ENCODE data around the gene TUBA3E.
"Not testable (repeated sequence)": the region's sequence is repeated elsewhere in the genome, so short reads cannot be mapped to it uniquely, and the experiment has no call there.

The TUBA3E gene

GRCh38 chr2:130195089-130195635 is 3.1 kb downstream of the TUBA3E start:
- in situ Hi-C loops (cut with MboI; ENCODE audit: low pct_unique_long_range_greater_than_20kb, low sequenced_read_pairs); DNase-seq: not testable (repeated sequence)

- DNase-seq; in situ Hi-C loops (cut with MboI; ENCODE audit: low pct_unique_long_range_greater_than_20kb, low sequenced_read_pairs): not testable (repeated sequence)
Observed at GRCh38 chr2:130193824-130194223, 4.4 kb downstream of the TUBA3E start.

DNA sequence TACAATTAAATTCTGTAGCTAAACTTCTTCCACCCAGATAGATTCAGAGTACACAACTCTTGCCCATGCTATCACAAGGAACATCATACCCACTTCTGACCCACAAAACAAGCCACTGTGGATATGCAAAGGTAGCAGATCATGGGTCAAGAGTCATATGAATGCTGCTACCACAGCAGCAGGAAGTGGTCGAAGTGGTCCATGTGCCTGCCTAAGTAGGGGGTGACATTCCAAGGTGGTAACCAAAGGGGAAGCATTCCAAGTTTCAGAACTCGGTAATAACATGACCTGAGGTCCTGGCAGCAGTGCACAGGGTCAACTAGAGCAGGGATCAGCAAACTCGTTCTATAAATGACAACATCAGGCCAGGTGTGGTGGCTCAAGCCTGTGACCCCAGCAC is 5.8 kb downstream of the TUBA3E start:
- in situ Hi-C loops (cut with MboI; ENCODE audit: low pct_unique_long_range_greater_than_20kb, low sequenced_read_pairs); DNase-seq: not testable (repeated sequence)

DNA sequence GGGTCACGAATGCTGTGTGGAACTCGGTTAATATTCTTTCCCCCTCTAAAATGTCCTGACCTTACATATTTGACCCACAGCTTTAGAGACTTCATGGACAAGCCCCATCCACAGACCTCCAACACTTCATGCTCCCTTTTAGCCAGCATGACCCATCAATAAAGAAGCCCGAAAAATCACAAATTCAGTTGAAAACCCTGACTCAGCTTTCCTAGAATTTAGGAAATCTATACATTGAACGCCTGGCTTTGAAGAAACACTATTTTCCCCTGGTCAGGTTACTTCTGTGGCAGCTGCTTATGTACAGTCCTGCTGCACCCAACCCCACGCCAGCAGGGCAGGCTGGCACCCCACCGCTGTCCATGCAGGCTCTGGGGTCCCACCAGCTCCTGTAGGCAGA is 6.9 kb downstream of the TUBA3E start:
- in situ Hi-C loops (cut with MboI; ENCODE audit: low pct_unique_long_range_greater_than_20kb, low sequenced_read_pairs); DNase-seq: not testable (repeated sequence)

GRCh38 chr2:130190237-130190636 is 8.0 kb downstream of the TUBA3E start:
- DNase-seq, result no peak
- in situ Hi-C loops (cut with MboI; ENCODE audit: low pct_unique_long_range_greater_than_20kb, low sequenced_read_pairs), result no loop called here

DNA sequence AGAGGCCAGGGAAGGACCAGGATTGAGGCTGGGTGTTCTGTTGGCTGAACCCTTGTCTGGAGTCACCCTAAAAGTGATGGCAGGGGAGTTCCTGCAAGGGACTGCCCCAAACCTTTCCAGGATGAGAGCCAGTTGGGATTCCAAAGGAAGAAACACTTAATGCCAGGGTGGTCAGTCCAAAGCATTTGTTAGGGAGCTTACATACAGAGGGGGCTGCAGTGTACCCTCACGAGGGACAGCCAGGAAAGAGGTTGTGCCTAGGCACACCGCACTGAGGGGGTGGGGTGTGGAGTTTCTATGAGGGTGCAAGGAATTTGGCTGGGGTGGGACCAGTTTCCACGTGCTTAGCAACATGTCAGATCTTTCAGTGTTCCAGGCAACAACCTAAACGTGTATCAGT is 9.3 kb downstream of the TUBA3E start:
- in situ Hi-C loops (cut with MboI; ENCODE audit: low pct_unique_long_range_greater_than_20kb, low sequenced_read_pairs), result loop anchor here (5.0 kb wide), 1 partner anchor 1298 kb away; no protein-coding TSS in a partner anchor
- not testable (repeated sequence) for DNase-seq

GRCh38 chr2:130187859-130188792 is 10.1 kb downstream of the TUBA3E start:
- in situ Hi-C loops (cut with MboI; ENCODE audit: low pct_unique_long_range_greater_than_20kb, low sequenced_read_pairs), result loop anchor here (5.0 kb wide), 1 partner anchor 1299 kb away; no protein-coding TSS in a partner anchor
- DNase-seq, result not testable (repeated sequence)

GRCh38 chr2:130187268-130187667 is 11.0 kb downstream of the TUBA3E start:
- in situ Hi-C loops (cut with MboI; ENCODE audit: low pct_unique_long_range_greater_than_20kb, low sequenced_read_pairs), result loop anchor here (5.0 kb wide), 1 partner anchor 1300 kb away; no protein-coding TSS in a partner anchor
- no peak for DNase-seq

DNA sequence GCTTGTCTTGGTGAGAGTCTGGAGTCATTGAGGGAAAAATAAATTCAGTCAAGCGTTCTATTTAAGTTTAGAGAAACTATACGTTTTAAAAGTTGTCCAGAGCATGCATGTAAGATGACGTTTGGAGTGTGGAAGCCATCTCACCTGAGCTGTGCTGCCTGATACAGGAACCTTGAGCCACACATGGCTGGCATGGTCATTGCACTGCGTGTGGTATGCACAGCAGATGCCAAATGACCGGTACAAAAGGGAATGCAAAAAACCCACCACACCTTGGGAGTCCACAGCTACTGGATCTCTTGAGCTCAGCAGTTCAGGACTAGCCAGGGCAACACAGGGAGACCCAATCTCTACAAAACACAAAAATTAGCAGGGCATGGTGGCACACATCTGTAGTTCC is 11.8 kb downstream of the TUBA3E start:
- DNase-seq, result no peak
- in situ Hi-C loops (cut with MboI; ENCODE audit: low pct_unique_long_range_greater_than_20kb, low sequenced_read_pairs), result loop anchor here (5.0 kb wide), 1 partner anchor 1301 kb away; no protein-coding TSS in a partner anchor

GRCh38 chr2:130185896-130186295 is 12.3 kb downstream of the TUBA3E start:
- in situ Hi-C loops (cut with MboI; ENCODE audit: low pct_unique_long_range_greater_than_20kb, low sequenced_read_pairs), result loop anchor here (5.0 kb wide), 1 partner anchor 1301 kb away; no protein-coding TSS in a partner anchor
- DNase-seq, result no peak

- no peak for DNase-seq
- in situ Hi-C loops (cut with MboI; ENCODE audit: low pct_unique_long_range_greater_than_20kb, low sequenced_read_pairs), result loop anchor here (5.0 kb wide), 1 partner anchor 1302 kb away; no protein-coding TSS in a partner anchor
Observed at GRCh38 chr2:130185436-130185835, 12.8 kb downstream of the TUBA3E start.

- no peak for DNase-seq
Observed at GRCh38 chr2:130183512-130184373, 14.5 kb downstream of the TUBA3E start.

DNA sequence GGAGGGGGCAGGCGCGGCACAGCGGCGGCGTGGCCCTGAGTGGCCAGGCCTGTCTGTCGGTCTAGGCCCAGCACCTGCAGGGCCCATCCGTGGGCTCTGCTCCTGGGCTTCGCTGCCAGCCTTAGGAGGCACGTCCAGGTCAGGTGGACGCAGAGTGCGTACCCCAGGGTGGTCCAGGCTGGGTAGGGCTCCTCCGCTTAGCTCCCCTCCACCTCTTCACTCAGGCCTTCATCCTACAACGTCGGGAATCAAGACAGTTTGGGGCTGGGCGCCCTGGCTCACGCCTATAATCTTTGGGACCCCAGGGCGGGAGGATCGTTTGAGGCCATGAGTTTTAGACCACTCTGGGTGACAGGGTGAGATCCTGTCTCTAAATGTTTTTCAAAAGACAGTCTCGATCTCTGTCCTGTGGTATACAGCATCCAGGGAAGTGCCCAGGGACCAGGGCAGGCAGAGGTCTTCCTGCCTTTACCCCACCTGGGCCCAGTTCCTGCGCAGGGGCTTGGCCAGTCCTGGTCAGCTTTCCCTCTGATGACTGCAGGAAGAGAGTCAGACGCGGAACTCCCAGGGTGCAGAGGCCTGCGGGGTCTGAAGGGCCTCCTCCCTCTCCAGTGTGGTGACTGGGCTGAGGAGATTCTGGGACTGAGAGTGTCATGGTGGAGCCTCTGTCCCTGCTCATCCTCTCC is 15.3 kb downstream of the TUBA3E start:
- DNase-seq, result peak; percentile 31
- in situ Hi-C loops (cut with MboI; ENCODE audit: low pct_unique_long_range_greater_than_20kb, low sequenced_read_pairs), result not testable (repeated sequence)

More at GRCh38 chr2:130183512-130184373, 14.5 kb downstream of the TUBA3E start:
- in situ Hi-C loops (cut with MboI; ENCODE audit: low pct_unique_long_range_greater_than_20kb, low sequenced_read_pairs), result no loop called here

DNA sequence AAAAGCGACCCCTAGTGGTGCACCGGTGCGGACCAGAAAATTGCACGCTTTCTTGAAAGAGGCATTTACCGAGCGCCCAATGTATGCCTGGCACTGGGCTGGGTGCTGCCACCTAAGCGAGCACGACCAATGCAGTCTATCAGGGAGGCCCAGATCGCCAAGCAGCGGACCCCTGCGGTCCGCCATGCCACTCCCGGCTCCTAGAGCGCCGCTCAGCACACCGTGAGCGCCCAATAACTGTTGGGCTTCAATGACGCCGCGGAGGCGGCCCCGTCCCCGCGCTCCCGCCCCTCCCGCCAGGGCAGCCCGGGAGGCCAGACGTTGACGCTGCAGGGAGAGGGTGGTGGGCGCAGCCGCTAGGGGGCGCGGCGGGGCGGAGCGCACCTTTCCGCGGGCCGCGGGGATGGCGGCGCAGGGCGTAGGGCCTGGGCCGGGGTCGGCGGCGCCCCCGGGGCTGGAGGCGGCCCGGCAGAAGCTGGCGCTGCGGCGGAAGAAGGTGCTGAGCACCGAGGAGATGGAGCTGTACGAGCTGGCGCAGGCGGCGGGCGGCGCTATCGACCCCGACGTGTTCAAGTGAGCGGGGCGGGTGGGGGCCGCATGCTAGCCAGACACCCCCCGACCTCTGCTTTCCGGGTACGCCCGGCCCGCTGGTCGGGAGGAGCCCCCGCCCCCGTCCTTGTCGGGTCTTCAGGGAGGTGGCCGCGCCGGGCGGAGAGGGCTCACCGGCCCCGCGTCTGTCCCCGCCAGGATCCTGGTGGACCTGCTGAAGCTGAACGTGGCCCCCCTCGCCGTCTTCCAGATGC is 16.2 kb downstream of the TUBA3E start, which contains the start of gene MZT2B:
TSS of gene MZT2B (plus strand) at position 383 of the 803 bp plus-strand sequence. CDS start at position 404, 21 bp downstream.
- DNase-seq, result peak; percentile 88
- in situ Hi-C loops (cut with MboI; ENCODE audit: low pct_unique_long_range_greater_than_20kb, low sequenced_read_pairs), result not testable (repeated sequence)

DNA sequence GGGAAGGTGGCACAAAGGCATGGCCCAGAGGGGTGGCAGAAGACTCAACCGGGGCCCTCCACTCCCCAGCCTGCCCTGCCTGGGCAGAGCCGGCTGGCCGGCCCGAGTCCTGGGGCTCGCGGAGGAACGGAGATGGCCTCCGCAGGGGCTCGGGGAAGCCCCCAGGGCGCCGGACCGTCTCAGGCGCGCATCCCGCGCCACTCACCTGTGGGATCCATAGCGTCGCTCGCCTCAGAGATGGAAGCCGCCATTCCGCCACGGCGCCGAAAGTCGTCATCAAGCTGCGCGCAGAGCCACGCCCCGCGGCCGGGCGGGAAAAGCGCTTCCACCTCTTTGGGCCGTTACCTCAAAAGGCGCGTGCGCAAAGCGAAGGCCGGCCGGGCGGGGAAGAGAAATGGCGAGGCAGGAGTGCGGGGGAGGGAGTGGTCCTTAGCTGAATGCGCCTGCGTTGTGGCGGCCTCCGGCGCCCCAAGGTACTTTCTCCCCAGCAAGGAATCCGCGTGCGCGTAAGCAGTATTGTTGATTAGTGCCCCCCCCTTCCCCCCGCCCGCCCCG is 16.8 kb downstream of the TUBA3E start, which contains the start of gene SMPD4:
TSS of gene SMPD4 (minus strand) at position 278 of the 555 bp plus-strand sequence. CDS start 5,010 bp downstream, outside the sequence.
- in situ Hi-C loops (cut with MboI; ENCODE audit: low pct_unique_long_range_greater_than_20kb, low sequenced_read_pairs), result no loop called here
- DNase-seq, result peak; percentile 93

DNA sequence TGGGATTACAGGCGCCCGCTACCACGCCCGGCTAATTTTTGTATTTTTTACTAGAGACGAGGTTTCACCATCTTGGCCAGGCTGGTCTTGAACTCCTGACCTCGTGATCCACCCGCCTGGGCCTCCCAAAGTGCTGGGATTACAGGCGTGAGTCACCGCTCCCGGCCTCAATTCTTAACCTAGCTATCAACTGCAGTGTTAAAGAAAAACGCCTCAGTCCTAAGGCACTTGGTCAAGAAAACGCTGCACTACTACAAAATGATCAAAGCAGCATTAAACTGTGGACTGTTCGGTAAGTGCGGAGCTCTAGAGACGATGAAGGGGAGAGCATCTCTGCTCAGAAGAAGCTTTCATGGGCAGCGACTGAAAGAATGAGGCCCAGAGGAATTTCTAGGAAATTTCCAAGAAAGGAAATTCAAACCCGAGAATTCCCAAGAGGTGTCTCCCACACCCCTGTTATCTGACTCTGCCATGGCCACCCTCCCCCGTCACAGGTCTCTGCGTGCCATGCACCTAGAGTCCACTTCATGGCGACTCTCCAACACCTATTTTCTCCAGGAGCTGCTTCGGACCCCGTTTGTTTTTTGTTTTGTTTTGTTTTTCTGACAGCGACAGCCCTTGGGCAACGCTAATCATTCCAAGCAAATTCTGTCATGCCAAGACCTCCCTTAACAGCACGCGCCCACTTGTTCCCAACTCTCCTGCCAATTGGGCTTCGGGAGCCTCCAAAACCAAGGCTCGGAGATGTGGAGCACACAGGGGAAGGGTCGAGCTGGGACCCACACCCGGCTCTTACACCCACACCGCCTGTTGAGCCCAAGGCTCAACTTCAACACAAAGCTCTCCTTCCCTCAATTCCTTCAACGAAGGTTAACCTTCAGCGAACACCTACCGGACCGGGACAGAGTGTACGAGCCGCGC is 17.6 kb downstream of the TUBA3E start:
- DNase-seq; in situ Hi-C loops (cut with MboI; ENCODE audit: low pct_unique_long_range_greater_than_20kb, low sequenced_read_pairs): not testable (repeated sequence)
